ENCODE results near the gene CAD.

CAD gene

DNA sequence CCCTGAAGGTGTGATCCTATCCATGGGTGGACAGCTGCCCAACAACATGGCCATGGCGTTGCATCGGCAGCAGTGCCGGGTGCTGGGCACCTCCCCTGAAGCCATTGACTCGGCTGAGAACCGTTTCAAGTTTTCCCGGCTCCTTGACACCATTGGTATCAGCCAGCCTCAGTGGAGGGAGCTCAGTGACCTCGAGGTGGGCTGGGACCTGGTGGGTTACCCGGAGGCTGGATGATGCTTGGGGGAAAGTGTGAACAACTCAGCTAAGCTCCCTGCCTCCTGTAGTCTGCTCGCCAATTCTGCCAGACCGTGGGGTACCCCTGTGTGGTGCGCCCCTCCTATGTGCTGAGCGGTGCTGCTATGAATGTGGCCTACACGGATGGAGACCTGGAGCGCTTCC lies 16.2 kb downstream of the CAD start:
- no peak for DNase-seq (ENCODE audit: low spot score)
- TF ChIP-seq, protein P1, sequence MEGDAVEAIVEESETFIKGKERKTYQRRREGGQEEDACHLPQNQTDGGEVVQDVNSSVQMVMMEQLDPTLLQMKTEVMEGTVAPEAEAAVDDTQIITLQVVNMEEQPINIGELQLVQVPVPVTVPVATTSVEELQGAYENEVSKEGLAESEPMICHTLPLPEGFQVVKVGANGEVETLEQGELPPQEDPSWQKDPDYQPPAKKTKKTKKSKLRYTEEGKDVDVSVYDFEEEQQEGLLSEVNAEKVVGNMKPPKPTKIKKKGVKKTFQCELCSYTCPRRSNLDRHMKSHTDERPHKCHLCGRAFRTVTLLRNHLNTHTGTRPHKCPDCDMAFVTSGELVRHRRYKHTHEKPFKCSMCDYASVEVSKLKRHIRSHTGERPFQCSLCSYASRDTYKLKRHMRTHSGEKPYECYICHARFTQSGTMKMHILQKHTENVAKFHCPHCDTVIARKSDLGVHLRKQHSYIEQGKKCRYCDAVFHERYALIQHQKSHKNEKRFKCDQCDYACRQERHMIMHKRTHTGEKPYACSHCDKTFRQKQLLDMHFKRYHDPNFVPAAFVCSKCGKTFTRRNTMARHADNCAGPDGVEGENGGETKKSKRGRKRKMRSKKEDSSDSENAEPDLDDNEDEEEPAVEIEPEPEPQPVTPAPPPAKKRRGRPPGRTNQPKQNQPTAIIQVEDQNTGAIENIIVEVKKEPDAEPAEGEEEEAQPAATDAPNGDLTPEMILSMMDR (IDR thresholded peaks at IDR 0.05; ENCODE audit: extremely low read depth, missing control alignments), result no peak

DNA sequence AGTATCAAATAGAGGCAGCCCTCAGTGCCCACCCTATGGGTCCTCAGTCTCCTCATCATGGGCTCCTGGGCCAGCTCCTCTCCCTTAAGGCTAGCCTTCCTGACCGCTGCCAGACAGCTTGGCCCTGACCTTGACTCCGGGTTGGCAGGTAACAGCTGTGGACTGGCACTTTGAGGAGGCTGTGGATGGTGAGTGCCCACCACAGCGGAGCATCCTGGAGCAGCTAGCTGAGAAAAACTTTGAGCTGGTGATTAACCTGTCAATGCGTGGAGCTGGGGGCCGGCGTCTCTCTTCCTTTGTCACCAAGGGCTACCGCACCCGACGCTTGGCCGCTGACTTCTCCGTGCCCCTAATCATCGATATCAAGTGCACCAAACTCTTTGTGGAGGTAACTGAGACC lies 19.0 kb downstream of the CAD start:
- DNase-seq (ENCODE audit: low spot score), result no peak
- TF ChIP-seq, protein P1 (IDR thresholded peaks at IDR 0.05; ENCODE audit: extremely low read depth, missing control alignments), result no peak

GRCh38 chr2:27236626-27237025 lies 19.5 kb downstream of the CAD start:
- DNase-seq (ENCODE audit: low spot score), result no peak
- TF ChIP-seq, protein P1 (IDR thresholded peaks at IDR 0.05; ENCODE audit: extremely low read depth, missing control alignments), result no peak

DNA sequence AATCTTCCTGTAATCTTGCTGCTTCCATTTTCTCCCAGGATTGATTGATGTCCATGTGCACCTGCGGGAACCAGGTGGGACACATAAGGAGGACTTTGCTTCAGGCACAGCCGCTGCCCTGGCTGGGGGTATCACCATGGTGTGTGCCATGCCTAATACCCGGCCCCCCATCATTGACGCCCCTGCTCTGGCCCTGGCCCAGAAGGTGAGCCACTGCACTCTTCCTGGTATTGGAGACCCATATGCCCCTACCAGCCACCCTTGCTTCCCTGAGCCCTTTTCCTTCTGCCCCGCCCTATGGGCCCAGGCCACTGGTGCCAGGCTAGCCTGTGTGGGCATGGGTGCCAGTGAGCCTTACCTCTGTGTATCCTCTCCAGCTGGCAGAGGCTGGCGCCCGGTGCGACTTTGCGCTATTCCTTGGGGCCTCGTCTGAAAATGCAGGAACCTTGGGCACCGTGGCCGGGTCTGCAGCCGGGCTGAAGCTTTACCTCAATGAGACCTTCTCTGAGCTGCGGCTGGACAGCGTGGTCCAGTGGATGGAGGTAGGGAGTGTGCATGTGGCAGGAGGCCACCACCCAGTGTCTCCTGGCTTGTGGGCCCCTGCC lies 20.3 kb downstream of the CAD start:
- no peak for DNase-seq (ENCODE audit: low spot score)
- TF ChIP-seq, protein P1 (IDR thresholded peaks at IDR 0.05; ENCODE audit: extremely low read depth, missing control alignments), result no peak

DNA sequence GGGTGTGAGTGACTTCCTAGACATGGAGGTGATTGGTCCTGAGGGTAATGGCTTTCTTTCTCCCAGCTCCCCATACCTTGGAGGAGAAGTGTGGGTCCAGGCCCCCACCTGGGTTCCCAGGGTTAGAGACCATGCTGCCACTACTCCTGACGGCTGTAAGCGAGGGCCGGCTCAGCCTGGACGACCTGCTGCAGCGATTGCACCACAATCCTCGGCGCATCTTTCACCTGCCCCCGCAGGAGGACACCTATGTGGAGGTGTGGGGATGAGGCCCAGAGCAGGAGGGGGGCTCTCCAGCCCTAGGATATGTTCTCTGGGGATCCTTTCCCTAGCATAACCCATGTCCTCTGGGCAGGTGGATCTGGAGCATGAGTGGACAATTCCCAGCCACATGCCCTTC lies 21.8 kb downstream of the CAD start:
- DNase-seq (ENCODE audit: low spot score), result no peak
- TF ChIP-seq, protein P1 (IDR thresholded peaks at IDR 0.05; ENCODE audit: extremely low read depth, missing control alignments), result no peak

- TF ChIP-seq, protein P1 (IDR thresholded peaks at IDR 0.05; ENCODE audit: extremely low read depth, missing control alignments), result no peak
- DNase-seq (ENCODE audit: low spot score), result no peak
These were observed 23.2 kb downstream of the CAD start for GRCh38 chr2:27240406-27240805.

DNA sequence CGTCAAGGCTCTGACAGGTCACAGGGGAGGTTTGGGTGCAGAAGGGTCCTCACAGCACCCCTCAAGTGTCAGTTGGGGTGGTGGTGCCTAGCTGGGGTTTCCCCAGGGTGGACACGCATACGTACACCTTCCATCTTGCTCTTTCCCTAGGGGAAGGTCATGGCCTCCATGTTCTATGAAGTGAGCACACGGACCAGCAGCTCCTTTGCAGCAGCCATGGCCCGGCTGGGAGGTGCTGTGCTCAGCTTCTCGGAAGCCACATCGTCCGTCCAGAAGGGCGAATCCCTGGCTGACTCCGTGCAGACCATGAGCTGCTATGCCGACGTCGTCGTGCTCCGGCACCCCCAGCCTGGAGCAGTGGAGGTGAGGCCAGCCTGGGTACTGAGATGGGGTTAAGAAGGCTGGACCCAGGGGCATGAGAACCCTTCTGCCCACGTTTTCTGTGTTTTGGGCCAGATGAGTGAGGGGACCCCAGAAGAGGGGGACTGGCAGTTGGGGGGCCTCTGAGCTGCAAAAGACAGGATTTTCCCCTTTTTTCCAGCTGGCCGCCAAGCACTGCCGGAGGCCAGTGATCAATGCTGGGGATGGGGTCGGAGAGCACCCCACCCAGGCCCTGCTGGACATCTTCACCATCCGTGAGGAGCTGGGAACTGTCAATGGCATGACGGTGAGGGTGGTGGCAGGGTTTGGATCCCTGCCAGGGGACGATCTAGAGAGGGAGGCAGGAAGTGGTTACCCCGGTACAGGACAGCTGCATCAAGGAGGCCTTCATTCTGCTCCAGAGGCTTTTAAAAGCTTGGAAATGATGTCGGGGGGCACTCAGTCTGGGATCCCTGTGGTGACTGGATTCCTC lies 24.8 kb downstream of the CAD start:
- TF ChIP-seq, protein P1 (IDR thresholded peaks at IDR 0.05; ENCODE audit: extremely low read depth, missing control alignments), result no peak
- no peak for DNase-seq (ENCODE audit: low spot score)
